Vein endothelial cell (primary cell): ENCODE measurements around the gene ARRDC1. TPM values are rescaled to one million over a fixed set of nuclear protein-coding genes. Genes with fewer than 3 reads are reported as not detected.

Experiments used
- small RNA-seq: library from RNA; depleted of rRNA; stranded (forward); fragments of <200 nt; gene quantifications from one replicate; pipeline ENCODE3, GENCODE V24; 2012
- total RNA-seq: library from RNA; depleted of rRNA; stranded (reverse); fragments of >200 nt; gene quantifications from 2 replicates; pipeline ENCODE4 v1.2.3, GENCODE V29; 2012

ARRDC1 gene
- 31.8 and 32.0 TPM in 2 replicates for total RNA-seq

GRCh38 chr9:137605121-137606004 is at the start of gene ARRDC1:
TSS of gene ARRDC1 (plus strand) at chr9:137605686. CDS start at chr9:137605718, 32 bp downstream.

GRCh38 chr9:137578518-137579258 is 26.8 kb upstream of the ARRDC1 start, which contains the start of gene DPH7:
TSS of gene DPH7 (minus strand) at chr9:137578925. CDS start at chr9:137578777, 148 bp downstream.

GRCh38 chr9:137590469-137591383 is 14.8 kb upstream of the ARRDC1 start, which contains the start of gene ZMYND19:
TSS of gene ZMYND19 (minus strand) at chr9:137590512. CDS start at chr9:137590263, 249 bp downstream.

GRCh38 chr9:137618105-137619067 is 12.9 kb downstream of the ARRDC1 start, which contains the start of gene EHMT1:
TSS of gene EHMT1 (plus strand) at chr9:137619005. CDS start at chr9:137619029, 24 bp downstream.

Small RNA genes within 50 kb of the gene (small RNA-seq; reads per million reads assigned to genes)
- gene RF00017: not detected

Other genes with a start within 250 kb of the ARRDC1 start
- 18.1 and 29.1 TPM in 2 replicates for gene EXD3, start 182.5 kb upstream of the ARRDC1 start, total RNA-seq
- 1.9 and 2.0 TPM in 2 replicates for gene NOXA1, start 182.3 kb upstream of the ARRDC1 start, total RNA-seq
- gene ENTPD8, start 164.3 kb upstream of the ARRDC1 start, total RNA-seq: 0.33 TPM in 1 of 2 replicates, not detected in the other
- 52.9 and 58.1 TPM in 2 replicates for gene NSMF, start 146.4 kb upstream of the ARRDC1 start, total RNA-seq
- 0.65 and 1.1 TPM in 2 replicates for gene PNPLA7, start 55.3 kb upstream of the ARRDC1 start, total RNA-seq
- 33.2 and 43.1 TPM in 2 replicates for gene MRPL41, start 53.8 kb upstream of the ARRDC1 start, total RNA-seq
- gene DPH7, start 26.8 kb upstream of the ARRDC1 start, total RNA-seq: 21.9 and 29.7 TPM in 2 replicates
- gene ZMYND19, start 15.2 kb upstream of the ARRDC1 start, total RNA-seq: 14.7 and 18.4 TPM in 2 replicates
- gene EHMT1, start 13.3 kb downstream of the ARRDC1 start, total RNA-seq: 54.4 and 56.8 TPM in 2 replicates